NCI-H226 (cell line): Measurements from ENCODE around the gene TSEN34.

Experiments used
- DNase-seq: peaks from one replicate; pipeline ENCODE4 v3.0.0-alpha.2; 2015

Gene TSEN34

GRCh38 chr19:54191011-54191810 is at the start of gene TSEN34:
Gene TSEN34 (plus strand): TSS chr19:54191308. CDS start chr19:54191365, 57 bp downstream.
- DNase-seq, result peak; percentile 80

DNA sequence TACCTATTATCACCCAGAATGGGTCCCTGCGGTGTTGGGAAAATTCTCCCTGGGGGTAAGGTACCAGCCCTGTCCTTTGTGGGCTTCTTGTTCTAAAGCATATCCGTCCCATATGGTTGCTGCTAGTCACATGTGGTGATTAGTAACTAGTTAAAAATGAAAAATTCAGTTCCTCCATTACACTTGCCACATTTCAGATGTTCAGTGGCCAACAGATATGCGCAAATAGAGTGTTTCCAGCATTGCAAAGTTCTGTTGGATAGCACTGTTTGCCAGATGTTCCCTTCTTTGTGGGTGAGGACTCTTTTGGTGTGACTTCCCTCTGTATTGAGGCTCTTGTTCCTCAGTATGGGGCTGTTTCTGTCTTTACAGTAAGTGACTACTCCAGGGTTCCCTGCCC is 49.8 kb upstream of the TSEN34 start:
- DNase-seq, result no peak

- DNase-seq, result no peak
Measured at GRCh38 chr19:54142166-54142780, 48.8 kb upstream of the TSEN34 start.

DNA sequence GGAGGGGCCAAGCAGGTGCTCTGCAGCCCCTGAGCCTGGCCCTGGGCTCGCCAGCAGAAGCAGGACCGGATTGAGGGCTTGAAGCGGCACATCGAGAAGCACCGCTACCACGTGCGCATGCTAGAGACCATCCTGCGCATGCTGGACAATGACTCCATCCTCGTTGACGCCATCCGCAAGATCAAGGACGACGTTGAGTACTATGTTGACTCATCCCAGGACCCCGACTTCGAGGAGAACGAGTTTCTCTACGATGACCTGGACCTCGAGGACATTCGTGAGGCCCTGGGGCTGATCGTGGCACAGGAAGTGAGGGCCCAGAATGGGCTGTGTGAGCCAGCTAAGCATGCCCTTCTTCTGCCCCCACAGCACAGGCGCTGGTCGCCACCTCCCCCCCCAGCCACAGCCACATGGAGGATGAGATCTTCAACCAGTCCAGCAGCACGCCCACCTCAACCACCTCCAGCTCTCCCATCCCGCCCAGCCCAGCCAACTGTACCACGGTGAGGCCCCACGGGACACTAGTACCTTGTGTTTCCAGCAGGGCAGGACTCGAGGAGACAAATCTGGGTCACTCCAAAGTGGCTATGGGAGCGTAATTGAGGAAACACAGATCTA is 45.5 kb upstream of the TSEN34 start:
- no peak for DNase-seq

GRCh38 chr19:54147676-54148075 is 43.4 kb upstream of the TSEN34 start:
- no peak for DNase-seq

GRCh38 chr19:54148158-54148557 is 43.0 kb upstream of the TSEN34 start:
- no peak for DNase-seq

DNA sequence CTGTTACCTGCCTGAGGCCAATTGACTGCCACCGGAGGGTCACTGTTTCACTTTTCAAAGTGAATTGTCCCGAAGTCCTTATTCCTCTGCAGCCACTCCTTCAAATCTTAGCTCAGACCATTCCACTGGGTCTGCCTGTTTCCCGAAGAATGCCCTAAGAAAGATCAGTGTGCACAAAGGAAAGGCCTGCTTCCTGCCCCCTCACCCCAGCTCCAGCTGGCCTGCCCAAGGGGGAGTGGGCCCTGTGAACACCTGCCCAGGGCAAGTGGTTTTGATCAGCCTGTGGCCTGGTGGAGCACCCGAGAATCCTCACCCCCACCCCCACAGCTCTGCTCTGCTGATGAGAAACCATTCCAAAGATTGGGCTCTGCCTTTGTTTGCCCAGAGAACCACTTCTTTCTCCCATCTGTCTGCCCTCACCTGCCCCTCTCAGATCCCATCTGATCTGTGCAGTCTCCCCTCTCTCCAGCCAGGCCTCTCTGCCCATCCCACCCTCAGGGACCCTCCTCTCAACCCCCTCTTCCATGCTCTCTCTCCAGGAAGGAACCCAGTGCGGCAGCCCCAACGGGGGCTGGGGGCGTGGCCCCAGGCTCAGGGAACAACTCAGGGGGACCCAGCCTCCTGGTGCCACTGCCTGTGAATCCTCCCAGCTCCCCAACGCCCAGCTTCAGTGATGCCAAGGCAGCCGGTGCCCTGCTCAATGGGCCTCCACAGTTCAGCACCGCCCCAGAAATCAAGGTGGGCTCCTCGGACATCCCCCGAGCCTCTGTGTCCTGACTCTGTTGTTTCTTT is 41.9 kb upstream of the TSEN34 start:
- no peak for DNase-seq

GRCh38 chr19:54151362-54152035 is 39.6 kb upstream of the TSEN34 start:
- DNase-seq, result no peak

DNA sequence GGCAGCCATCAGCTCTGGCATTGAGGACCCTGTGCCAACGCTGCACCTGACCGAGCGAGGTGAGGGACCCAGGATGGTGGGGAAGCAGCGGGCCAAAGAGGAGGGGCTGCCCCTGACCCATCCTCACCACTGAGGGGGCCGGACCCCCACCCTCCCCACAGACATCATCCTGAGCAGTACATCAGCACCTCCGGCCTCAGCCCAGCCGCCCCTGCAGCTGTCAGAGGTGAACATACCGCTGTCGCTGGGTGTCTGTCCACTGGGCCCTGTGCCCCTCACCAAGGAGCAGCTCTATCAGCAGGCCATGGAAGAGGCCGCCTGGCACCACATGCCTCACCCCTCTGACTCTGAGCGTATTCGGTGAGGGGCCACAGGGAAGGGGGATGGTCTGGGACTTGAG is 38.8 kb upstream of the TSEN34 start:
- no peak for DNase-seq

- DNase-seq, result no peak
Measured at GRCh38 chr19:54152878-54153524, 38.1 kb upstream of the TSEN34 start.

DNA sequence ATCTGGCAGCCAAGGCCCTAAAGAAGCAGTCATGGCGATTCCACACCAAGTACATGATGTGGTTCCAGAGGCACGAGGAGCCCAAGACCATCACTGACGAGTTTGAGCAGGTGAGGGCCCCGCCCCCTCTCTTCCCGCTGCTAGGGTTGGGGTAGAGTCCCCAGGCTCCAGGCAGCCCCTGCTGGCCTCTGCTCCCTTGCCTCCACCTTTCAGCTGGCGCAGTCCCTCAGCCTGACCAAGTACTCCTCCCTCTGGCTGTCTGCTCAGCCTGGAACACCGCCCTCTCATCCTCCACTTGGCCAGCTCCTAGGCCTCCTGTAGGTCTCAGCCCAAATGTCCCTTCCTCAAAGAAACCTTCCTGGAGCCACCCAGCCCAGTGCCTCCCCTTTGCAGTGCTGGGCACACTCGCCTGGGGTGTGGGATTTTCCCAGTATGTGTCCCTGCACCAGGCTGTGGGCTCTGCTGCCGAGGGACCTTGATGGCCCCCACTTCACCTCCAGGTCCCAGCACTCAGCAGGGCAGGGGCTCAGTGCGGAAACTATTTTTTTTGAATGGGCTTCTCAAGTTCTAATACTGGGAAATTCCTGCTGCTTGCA is 37.3 kb upstream of the TSEN34 start:
- no peak for DNase-seq

DNA sequence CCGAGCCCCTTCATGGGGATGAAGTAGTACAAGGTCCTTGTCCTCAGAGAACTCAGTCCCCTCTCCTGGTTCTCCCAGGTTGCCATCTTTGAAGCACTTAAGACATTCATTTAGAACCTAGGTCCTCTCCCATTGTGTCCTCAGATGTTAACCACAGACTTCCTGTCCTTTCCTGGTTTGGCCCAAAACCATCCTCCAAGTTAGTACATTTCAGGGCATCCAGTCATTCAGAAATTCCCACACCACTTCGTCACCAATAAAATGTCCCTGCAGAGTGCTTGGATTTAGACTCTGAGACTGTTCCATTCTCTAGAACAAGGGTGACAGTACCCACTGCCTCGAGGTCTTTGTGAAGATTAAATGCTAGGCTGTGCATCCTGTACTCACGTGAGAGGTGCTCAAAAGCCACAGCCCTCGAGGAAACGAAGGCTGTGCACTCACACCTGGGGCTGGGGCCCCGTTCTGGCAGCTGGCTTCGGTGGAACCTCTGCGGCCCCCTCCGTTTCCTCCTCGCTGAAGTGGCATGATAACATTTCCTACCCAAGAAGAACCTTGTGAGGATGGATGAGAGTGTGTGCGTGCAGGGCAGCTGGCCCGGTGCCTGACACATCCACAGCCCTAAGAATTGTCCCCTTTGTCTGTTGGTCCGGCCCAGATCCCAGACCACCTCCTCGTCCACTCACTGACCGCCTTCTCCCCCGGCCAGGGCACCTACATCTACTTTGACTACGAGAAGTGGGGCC is 36.3 kb upstream of the TSEN34 start:
- no peak for DNase-seq

DNA sequence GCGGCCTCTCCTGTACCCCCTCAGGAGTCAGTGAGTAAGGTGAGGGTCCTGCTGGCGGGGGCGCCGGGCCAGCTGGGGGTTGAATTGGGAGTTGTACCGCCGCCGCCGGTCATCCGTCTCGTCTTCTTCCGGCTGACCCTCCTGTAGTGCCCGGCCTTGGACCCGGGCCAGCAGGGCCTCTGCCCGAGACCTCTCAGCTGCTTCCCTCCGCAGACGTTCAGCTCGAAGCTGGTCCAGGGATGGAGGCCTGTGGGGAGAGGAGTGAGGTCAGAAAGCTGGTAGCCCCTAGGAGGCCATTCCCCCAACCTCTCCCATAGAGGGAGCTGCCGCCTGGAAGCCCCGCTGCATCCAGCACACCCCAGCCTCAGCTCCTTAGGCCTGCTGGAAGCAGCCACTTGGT is 35.4 kb upstream of the TSEN34 start:
- DNase-seq, result no peak

DNA sequence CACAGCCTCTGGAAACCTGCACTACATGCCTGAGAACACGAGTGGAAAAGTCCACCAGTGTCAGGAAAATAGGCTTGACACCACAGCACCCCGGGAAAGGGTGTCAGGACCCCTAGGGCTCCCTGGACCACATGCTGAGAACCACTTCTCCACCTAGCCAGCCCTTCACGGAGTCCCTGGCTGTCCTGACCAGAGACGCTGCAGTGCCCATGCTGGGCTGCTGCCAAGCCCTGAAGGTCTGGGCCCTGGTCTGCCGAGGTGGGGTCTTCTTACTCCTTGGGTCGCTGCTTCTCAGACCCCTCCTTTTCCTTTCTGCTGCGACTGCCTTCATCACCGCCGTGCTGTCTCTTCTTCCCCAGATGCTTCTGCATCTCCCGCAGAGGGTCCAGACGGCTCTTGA is 34.6 kb upstream of the TSEN34 start:
- no peak for DNase-seq

DNA sequence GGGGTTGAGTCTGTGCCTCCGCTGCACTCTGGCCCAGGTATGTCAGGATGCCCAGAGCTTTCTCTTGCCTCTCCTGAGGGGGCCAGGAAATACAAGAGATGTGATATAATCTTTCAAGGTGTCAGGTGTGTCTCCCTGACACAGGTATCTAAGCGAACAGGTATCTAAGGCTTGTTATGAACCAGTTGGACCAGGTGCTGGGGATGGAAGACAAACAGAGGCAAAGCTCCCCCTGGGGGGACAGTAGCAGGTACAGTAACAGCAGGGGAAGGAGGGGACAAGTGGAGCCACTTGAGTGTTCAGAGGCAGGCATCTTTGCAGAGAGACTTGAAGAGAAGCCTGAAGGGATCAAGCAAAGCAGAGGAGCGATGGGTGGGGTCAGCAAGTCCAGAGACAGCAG is 34.2 kb upstream of the TSEN34 start:
- no peak for DNase-seq

GRCh38 chr19:54158812-54159351 is 32.2 kb upstream of the TSEN34 start:
- DNase-seq, result no peak

- DNase-seq, result peak; percentile 100
Measured at GRCh38 chr19:54159352-54160181, 31.5 kb upstream of the TSEN34 start, which contains the start of gene LENG1. Gene LENG1 (minus strand): TSS chr19:54159721. CDS start chr19:54159695, 26 bp downstream.

DNA sequence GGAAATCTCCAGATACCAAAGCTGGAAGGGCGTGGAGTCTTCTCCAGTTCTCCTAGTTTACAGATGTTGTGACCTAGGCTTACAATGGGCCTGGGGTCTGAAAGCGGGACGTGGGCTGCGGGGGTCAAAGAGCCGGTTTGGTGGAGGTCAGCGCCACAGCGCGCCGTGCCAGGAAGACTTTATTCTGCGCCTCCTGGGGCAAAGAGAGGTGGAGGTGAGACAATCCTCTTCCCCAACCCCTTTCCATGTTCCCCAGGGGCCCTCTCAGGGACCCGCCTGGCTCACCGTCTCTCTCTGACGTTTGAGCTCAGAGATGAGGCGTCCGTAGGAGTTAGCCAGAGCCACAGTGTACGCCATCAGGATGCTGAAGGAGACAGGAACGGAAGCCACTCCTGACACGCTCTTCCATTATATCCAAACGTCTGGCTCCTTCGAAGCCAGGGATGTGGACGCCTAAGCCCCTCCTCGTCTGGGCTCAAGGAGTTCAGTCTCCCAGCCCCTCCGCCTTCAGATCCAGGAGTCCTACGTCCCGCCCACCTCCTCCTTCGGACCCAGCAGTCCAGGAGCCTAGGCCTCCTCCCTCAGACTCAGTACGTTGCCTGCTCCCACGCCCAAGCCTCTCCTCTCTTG is 30.8 kb upstream of the TSEN34 start:
- DNase-seq, result no peak

DNA sequence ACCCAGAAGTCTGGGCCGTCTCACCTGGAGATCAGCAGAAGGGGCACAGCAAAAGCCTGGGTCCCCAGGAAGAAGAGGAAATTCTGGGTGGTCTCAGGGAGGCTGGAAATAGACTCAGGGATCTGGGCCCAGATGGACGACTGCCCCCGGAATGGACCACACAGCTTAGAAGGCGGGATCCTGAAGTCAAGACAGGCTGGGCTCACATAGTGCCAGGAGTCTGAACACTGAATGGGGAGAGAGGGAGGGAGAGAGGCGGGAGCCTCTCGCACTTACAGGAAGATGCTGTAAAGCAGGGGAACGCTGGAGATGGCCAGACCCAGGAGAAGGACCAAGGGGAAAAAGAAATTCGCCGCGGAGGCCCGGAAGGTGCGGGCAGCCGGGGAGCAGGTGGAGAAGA is 30.3 kb upstream of the TSEN34 start:
- no peak for DNase-seq
